HFFc6 (cell line): ENCODE measurements around the gene MARCHF6. TPM values are rescaled to one million over a fixed set of nuclear protein-coding genes. Genes with fewer than 3 reads are reported as not detected.

Source experiments
- DNase-seq: peaks from one replicate; pipeline ENCODE4 v3.0.0-alpha.2; 2018
- H3K27ac Mint-ChIP-seq: 2 replicates; pipeline ENCODE4 v1.8.0; 2020; ENCODE audit warnings: mild to moderate bottlenecking, mixed read lengths
- H3K27me3 Mint-ChIP-seq: 2 replicates; pipeline ENCODE4 v1.8.0; 2021; ENCODE audit warnings: mild to moderate bottlenecking, moderate library complexity, mixed read lengths; ENCODE audit not compliant: insufficient read depth
- H3K36me3 Mint-ChIP-seq: 2 replicates; pipeline ENCODE4 v1.8.0; 2021; ENCODE audit warnings: low read depth, mixed read lengths
- H3K4me1 Mint-ChIP-seq: 2 replicates; pipeline ENCODE4 v1.8.0; 2020; ENCODE audit warnings: low read depth, mixed read lengths
- H3K4me3 Mint-ChIP-seq: 2 replicates; pipeline ENCODE4 v1.8.0; 2020; ENCODE audit warnings: mild to moderate bottlenecking, moderate library complexity, mixed read lengths
- H3K9me3 Mint-ChIP-seq: 2 replicates; pipeline ENCODE4 v1.8.0; 2020; ENCODE audit warnings: mild to moderate bottlenecking, mixed read lengths
- CTCF ChIP-seq: fragments of 200-600 bp; sonication (generic); IDR thresholded peaks from 2 replicates; pipeline ENCODE4 v1.5.0; 2021; ENCODE audit warnings: antibody characterized with exemption, mild to moderate bottlenecking
- total RNA-seq, 6 experiments: library from RNA; stranded (reverse); fragmentation: NEBNext Ultra II Directional; extraction: Animal tissue kit (Norgen Biotek cat#: 25700); gene quantifications; 2 replicates in 1 of 6; 3 replicates in 5 of 6; pipeline ENCODE4 v1.2.3, GENCODE V29; 2021

MARCHF6 gene
- total RNA-seq, 6 experiments from 2014 or later: 129 to 194 (median 156) TPM

GRCh38 chr5:10355071-10355889, 1.8 kb downstream of the MARCHF6 start:
- peak; percentile 76 for DNase-seq
- peak; percentile 11; the same call in 1 of the 2 replicates for TF ChIP-seq CTCF

GRCh38 chr5:10358999-10359398, 5.5 kb downstream of the MARCHF6 start:
- no peak for TF ChIP-seq CTCF
- no peak for DNase-seq
- peaks cover 2% of the 10 kb centered on the region; the same call in 1 of the 2 replicates for H3K27me3 Mint-ChIP-seq
- H3K4me1 Mint-ChIP-seq: peaks cover 59% of the 10 kb centered on the region
- H3K36me3 Mint-ChIP-seq: peaks cover 19% of the 10 kb centered on the region
- H3K27ac Mint-ChIP-seq: no peak overlapping the region
- H3K4me3 Mint-ChIP-seq: no peak overlapping the region
- H3K9me3 Mint-ChIP-seq: no peaks in the 10 kb centered on the region

More at GRCh38 chr5:10355071-10355889, 1.8 kb downstream of the MARCHF6 start:
- Mint-ChIP-seq H3K27me3 (peaks cover 2% of the 10 kb centered on the region; the same call in 1 of the 2 replicates), H3K4me3 (peak overlapping the region; percentile 98), H3K9me3 (no peaks in the 10 kb centered on the region), H3K4me1 (peaks cover 56% of the 10 kb centered on the region), H3K36me3 (peaks cover 19% of the 10 kb centered on the region), H3K27ac (peak overlapping the region; percentile 98)

GRCh38 chr5:10360686-10361085, 7.2 kb downstream of the MARCHF6 start:
- no peaks in the 10 kb centered on the region for H3K27me3 Mint-ChIP-seq
- no peaks in the 10 kb centered on the region for H3K9me3 Mint-ChIP-seq
- peaks cover 57% of the 10 kb centered on the region for H3K4me1 Mint-ChIP-seq
- TF ChIP-seq CTCF: no peak
- H3K36me3 Mint-ChIP-seq: peaks cover 5% of the 10 kb centered on the region; the same call in 1 of the 2 replicates
- H3K4me3 Mint-ChIP-seq: no peak overlapping the region; the same call in 1 of the 2 replicates
- DNase-seq: no peak
- no peak overlapping the region for H3K27ac Mint-ChIP-seq

GRCh38 chr5:10363519-10364185, 10.2 kb downstream of the MARCHF6 start:
- Mint-ChIP-seq H3K4me1 (peaks cover 56% of the 10 kb centered on the region), H3K36me3 (peaks cover under 1% of the 10 kb centered on the region; the same call in 1 of the 2 replicates), H3K27ac (peak overlapping the region; percentile 53; the same call in 1 of the 2 replicates), H3K4me3 (no peak overlapping the region), H3K9me3 (no peaks in the 10 kb centered on the region), H3K27me3 (no peaks in the 10 kb centered on the region)
- DNase-seq: no peak
- no peak for TF ChIP-seq CTCF

- H3K27me3 Mint-ChIP-seq: no peaks in the 10 kb centered on the region
- no peak for DNase-seq
- H3K9me3 Mint-ChIP-seq: no peaks in the 10 kb centered on the region
- peak; percentile 57 for TF ChIP-seq CTCF
- no peak overlapping the region for H3K4me3 Mint-ChIP-seq
- peak overlapping the region; percentile 53 for H3K27ac Mint-ChIP-seq
- peaks cover 6% of the 10 kb centered on the region; the same call in 1 of the 2 replicates for H3K36me3 Mint-ChIP-seq
- peaks cover 56% of the 10 kb centered on the region for H3K4me1 Mint-ChIP-seq
Measured at GRCh38 chr5:10364186-10364689, 10.7 kb downstream of the MARCHF6 start.
